ENCODE results near the gene FKBP11.

DNA sequence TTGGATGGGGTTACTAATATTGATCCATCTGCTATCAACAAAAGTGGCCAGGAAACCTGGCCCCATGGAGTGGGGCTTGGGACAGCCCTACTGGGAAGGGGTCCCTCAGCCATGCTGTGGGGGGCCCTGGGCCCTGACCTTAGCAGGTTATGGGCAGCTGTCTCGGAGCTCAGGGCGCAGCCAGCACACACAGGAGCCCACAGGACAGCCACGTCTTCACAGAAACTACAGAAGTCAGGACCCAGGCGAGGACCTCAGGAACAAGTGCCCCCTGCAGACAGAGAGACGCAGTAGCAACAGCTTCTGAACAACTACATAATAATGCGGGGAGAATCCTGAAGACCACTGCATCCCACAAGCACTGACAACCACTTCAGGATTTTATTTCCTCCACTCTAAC, 11.9 kb upstream of the FKBP11 start:
- peak; percentile 30; the same call in 1 of the 2 replicates for TF ChIP-seq CTCF (conservative IDR thresholded peaks at IDR 0.05; ENCODE audit: low read length)
- TF ChIP-seq EZH2phosphoT487 (IDR thresholded peaks at IDR 0.05; ENCODE audit: borderline replicate concordance) = no peak

Data from Loucy (cell line).